GM23338 (cell line): ENCODE measurements around the gene OR5K2.

Experiments
- CTCF ChIP-seq, 2 experiments: fragments of 200-600 bp in 1 of 2; sonication (generic) in 1 of 2; conservative IDR thresholded peaks; 2 replicates each; pipeline versions ENCODE4 v1.5.1 to v1.6.1; 2016 to 2017; ENCODE audit warnings: antibody characterized with exemption in 2 of 2, low read depth in 2 of 2, mild to moderate bottlenecking in 2 of 2, moderate library complexity in 1 of 2
- EZH2 ChIP-seq: fragments of 200-600 bp; sonication (generic); IDR thresholded peaks from one replicate; pipeline ENCODE4 v1.8.0; 2017; ENCODE audit warnings: antibody characterized with exemption, mild to moderate bottlenecking, low read depth; ENCODE audit not compliant: unreplicated experiment
- EZH2phosphoT487 ChIP-seq: fragments of 200-600 bp; sonication (generic); IDR thresholded peaks from one replicate; pipeline ENCODE4 v1.8.1; 2018; ENCODE audit warnings: antibody characterized with exemption; ENCODE audit not compliant: unreplicated experiment
- JUNB ChIP-seq: IDR thresholded peaks from one replicate; pipeline ENCODE4 v1.6.1; 2016; ENCODE audit warnings: antibody characterized with exemption; ENCODE audit not compliant: unreplicated experiment
- POLR2AphosphoS5 ChIP-seq: IDR thresholded peaks from 2 replicates; pipeline ENCODE4 v1.6.1; 2016; ENCODE audit warnings: antibody characterized with exemption, low read depth
- REST ChIP-seq: IDR thresholded peaks from one replicate; pipeline ENCODE4 v1.6.1; 2018; ENCODE audit warnings: antibody characterized with exemption; ENCODE audit not compliant: unreplicated experiment
- STAT1 ChIP-seq: IDR thresholded peaks from one replicate; pipeline ENCODE4 v1.6.1; 2016; ENCODE audit warnings: antibody characterized with exemption; ENCODE audit not compliant: unreplicated experiment
- ZNF331 ChIP-seq: fragments of 250-450 bp; sonication (Bioruptor Pico); IDR thresholded peaks from 2 replicates; pipeline ENCODE4 v1.5.0; 2020; ENCODE audit warnings: low read depth, mild to moderate bottlenecking, moderate library complexity
- TF ChIP-seq, protein P1 (sequence below): IDR thresholded peaks from 2 replicates; pipeline ENCODE4 v1.6.1; 2016; ENCODE audit warnings: antibody characterized with exemption

GRCh38 chr3:98540346-98540745 is 42.9 kb downstream of the OR5K2 start:
- TF ChIP-seq POLR2AphosphoS5 (no peak), EZH2phosphoT487 (no peak), CTCF (conservative IDR thresholded peaks at IDR 0.05; ENCODE audit: low read depth in 2 of 2) (no peak), EZH2 (no peak), REST (no peak), STAT1 (no peak), ZNF331 (CRISPR knock-in tag) (no peak), JUNB (no peak)
- TF ChIP-seq, protein P1, sequence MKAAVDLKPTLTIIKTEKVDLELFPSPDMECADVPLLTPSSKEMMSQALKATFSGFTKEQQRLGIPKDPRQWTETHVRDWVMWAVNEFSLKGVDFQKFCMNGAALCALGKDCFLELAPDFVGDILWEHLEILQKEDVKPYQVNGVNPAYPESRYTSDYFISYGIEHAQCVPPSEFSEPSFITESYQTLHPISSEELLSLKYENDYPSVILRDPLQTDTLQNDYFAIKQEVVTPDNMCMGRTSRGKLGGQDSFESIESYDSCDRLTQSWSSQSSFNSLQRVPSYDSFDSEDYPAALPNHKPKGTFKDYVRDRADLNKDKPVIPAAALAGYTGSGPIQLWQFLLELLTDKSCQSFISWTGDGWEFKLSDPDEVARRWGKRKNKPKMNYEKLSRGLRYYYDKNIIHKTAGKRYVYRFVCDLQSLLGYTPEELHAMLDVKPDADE = no peak
